ENCODE data around the gene ZNF213. TPM values are rescaled to one million over a fixed set of nuclear protein-coding genes. Genes with fewer than 3 reads are reported as not detected.

The ZNF213 gene
- total and polyA plus RNA-seq, 5 experiments from 2014 or later = 0.27 to 9.2 (median 2.5) TPM

DNA sequence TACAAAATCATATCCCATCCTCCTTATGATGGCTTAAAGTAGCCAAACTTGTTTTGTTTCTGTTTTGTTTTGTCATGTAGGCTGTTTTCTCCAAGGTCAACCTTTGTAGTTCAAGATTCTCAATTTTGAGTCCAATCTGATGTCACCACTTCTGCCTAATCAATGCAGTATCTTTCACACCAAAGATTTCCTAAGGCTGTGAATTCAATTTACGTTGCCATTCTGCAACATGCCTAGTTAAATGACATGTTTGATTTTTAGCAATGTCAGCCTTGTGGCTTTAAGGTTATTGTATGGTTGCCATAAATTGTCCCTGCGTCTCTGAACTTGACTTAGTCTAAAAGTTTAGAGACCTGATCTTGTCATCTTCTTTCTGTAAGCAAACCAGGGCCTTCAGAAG is 20.4 kb downstream of the ZNF213 start:
- ATAC-seq (no peak), DNase-seq (no peak)
- peak overlapping the region in 1 of 10 donors; percentile 9 for H3K4me3 Mint-ChIP-seq
- peaks cover 32 to 47% (median 45%) of the 10 kb centered on the region in 4 donors for H3K4me1 Mint-ChIP-seq
- peak overlapping the region in 5 of 10 donors; percentile 19 to 60 (median 49) for H3K27ac Mint-ChIP-seq
- peaks cover 0 to 41% (median 16%) of the 10 kb centered on the region in 9 donors for H3K9me3 Mint-ChIP-seq
- H3K27me3 Mint-ChIP-seq = peaks cover 0 to 9% (median 0%) of the 10 kb centered on the region in 5 donors
- H3K36me3 Mint-ChIP-seq = peaks cover 1 to 12% (median 4%) of the 10 kb centered on the region in 3 donors
- POLR2A ChIA-PET = no interaction called here

DNA sequence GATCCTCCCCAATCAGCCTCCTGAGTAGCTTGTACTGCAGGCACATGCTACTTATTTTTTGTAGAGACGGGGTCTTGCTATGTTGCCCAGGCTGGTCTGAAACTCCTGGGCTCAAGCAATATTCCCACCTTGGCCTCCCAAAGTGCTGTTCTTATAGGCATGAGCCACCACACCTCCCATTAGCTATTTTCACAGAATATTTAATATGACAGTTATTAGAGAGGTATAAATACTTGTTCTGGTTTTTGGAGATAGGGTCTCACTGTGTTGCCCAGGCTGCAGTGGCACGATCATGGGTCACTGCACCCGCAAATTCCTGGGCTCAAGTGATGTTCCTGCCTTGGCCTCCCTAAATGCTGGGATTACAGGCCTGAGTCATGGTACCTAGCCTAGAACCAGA is 21.1 kb downstream of the ZNF213 start:
- ATAC-seq = no peak
- Mint-ChIP-seq H3K9me3 (peaks cover 0 to 41% (median 16%) of the 10 kb centered on the region in 9 donors), H3K36me3 (peaks cover 1 to 12% (median 4%) of the 10 kb centered on the region in 3 donors), H3K27ac (peak overlapping the region in 3 of 10 donors; percentile 16 to 71 (median 28)), H3K4me1 (peaks cover 27 to 42% (median 39%) of the 10 kb centered on the region in 4 donors), H3K27me3 (peaks cover 0 to 9% (median 0%) of the 10 kb centered on the region in 5 donors), H3K4me3 (peak overlapping the region in 2 of 10 donors; percentile 18 to 48)
- POLR2A ChIA-PET = interaction anchor here (0.8 kb wide), 1 partner anchor 301 kb away, joined by 3 read pairs; no protein-coding TSS in a partner anchor
- no peak for DNase-seq

DNA sequence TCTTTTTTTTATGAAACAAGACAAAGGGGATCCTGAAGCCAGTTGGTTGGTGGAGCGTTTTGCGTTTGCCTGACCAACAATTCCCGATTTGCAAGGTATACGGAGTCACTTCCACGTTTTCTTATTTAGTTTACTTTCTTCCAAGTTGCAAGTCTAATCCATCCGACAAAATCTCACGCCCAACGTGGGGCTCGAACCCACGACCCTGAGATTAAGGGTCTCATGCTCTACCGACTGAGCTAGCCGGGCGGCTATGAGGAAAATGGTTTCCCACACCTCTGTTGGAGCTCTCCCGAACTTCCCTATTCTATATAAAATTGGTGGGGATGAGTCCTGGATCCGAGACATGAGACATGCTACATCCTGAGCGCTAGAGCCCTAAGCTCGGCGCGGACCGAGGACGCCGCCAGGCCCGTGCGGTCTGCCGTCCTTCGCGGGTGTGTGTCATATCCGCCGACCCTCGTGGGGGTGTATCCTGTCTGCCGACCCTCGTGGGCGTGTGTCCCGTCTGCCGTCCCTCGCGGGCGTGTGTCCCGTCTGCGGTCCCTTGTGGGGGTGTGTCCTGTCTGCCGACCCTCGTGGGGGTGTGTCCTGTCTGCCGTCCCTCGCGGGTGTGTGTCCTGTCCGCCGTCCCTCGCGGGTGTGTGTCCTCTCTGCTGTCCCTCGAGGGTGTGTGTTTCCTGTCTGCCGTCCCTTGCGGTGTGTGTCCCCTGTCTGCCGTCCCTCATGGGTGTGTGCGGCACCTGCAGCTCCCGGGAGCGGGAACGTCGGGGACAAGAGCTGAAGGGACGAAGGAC is 22.6 kb downstream of the ZNF213 start:
- Mint-ChIP-seq H3K4me1 (peaks cover 22 to 35% (median 33%) of the 10 kb centered on the region in 4 donors), H3K27ac (peak overlapping the region; percentile 90 to 100 (median 94)), H3K36me3 (peaks cover 1 to 12% (median 4%) of the 10 kb centered on the region in 3 donors), H3K9me3 (peaks cover 0 to 41% (median 15%) of the 10 kb centered on the region in 9 donors), H3K27me3 (peaks cover 0 to 6% (median 0%) of the 10 kb centered on the region in 5 donors), H3K4me3 (peak overlapping the region; percentile 86 to 98 (median 90))
- POLR2A ChIA-PET = interaction anchor here (0.6 to 6.4 kb wide), 26 partner anchors 7 to 343 kb away, joined by 3 to 81 read pairs (median 6); partner anchors contain the start of genes CLUAP1, IL32, OR1F1 and THOC6
- ATAC-seq = peak in 1 of 2 donors; percentile 22
- DNase-seq = peak in 7 of 10 donors; percentile 39 to 83 (median 51)

DNA sequence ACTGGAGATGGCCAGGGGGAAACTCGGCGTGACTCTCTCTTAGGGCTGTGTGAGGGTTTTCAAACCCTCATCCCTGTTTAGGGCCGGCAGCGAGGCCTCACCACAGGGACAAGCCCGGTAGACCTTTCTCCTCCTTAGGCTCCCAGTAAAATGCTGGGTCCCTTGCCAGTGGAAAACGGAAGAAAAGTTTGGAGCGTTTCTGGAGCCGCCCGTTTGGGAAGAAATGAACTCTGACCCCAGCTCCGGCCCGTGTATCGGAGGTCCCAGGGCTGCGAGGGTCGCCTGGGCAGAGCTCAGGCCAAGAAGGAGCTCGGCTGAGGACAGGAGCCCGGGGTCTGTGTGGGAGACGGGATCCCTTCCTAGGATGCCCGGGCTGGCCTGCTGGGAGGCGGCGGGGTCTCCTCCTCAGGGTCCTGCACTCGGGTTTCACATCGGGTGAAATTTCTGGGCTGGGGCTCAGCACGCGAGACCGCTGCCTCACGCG is 23.2 kb downstream of the ZNF213 start:
- POLR2A ChIA-PET = interaction anchor here (0.7 to 6.4 kb wide), 33 partner anchors 8 to 343 kb away, joined by 3 to 81 read pairs (median 5); partner anchors contain the start of genes CLUAP1, IL32, MMP25 and OR1F1
- ATAC-seq = peak in 1 of 2 donors; percentile 5
- peak in 1 of 10 donors; percentile 59 for DNase-seq
- Mint-ChIP-seq H3K36me3 (peaks cover 1 to 12% (median 3%) of the 10 kb centered on the region in 3 donors), H3K27me3 (peaks cover 0 to 2% (median 0%) of the 10 kb centered on the region in 5 donors), H3K4me3 (peak overlapping the region; percentile 86 to 98 (median 90)), H3K27ac (peak overlapping the region; percentile 90 to 100 (median 94)), H3K4me1 (peaks cover 17 to 31% (median 27%) of the 10 kb centered on the region in 4 donors), H3K9me3 (peaks cover 0 to 37% (median 9%) of the 10 kb centered on the region in 9 donors)

DNA sequence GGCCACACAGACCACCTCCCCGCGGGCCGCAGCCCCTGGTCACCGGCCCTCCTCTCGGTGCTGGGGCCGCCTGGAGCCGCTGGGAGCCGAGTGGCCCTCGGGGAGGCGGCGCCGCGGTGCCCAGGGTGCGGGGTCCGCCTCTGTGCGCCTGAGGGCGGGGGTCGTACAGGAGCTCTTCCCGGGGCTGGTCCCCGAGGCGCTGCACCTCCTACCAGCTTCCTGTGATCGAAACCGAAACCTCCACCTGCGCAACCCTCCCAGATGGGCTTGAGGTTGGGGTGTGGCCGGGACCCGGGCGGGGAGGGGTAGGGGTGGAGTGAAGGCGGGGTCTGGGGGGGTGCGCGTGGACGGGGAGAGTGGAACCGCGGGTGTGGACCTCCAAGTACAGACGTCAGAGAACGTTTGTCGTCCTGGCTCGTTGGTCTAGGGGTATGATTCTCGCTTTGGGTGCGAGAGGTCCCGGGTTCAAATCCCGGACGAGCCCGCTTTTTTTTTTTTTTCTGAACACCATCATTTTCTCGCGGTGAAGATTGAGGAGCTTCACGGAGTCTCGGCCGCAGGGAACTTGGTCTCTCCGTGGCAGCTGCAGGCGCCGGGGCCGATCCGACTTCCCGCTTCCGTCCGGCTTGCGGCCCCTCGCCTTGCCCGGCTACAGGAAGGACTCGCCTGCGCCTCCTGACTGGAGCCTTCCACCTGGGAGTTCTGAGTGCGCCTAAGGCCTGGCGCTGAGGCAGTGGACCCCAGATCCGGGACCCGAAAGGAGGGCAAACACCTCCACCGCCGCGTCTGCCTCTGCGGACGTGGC is 23.9 kb downstream of the ZNF213 start:
- peaks cover 17 to 33% (median 27%) of the 10 kb centered on the region in 4 donors for H3K4me1 Mint-ChIP-seq
- DNase-seq = peak; percentile 91 to 98 (median 94)

DNA sequence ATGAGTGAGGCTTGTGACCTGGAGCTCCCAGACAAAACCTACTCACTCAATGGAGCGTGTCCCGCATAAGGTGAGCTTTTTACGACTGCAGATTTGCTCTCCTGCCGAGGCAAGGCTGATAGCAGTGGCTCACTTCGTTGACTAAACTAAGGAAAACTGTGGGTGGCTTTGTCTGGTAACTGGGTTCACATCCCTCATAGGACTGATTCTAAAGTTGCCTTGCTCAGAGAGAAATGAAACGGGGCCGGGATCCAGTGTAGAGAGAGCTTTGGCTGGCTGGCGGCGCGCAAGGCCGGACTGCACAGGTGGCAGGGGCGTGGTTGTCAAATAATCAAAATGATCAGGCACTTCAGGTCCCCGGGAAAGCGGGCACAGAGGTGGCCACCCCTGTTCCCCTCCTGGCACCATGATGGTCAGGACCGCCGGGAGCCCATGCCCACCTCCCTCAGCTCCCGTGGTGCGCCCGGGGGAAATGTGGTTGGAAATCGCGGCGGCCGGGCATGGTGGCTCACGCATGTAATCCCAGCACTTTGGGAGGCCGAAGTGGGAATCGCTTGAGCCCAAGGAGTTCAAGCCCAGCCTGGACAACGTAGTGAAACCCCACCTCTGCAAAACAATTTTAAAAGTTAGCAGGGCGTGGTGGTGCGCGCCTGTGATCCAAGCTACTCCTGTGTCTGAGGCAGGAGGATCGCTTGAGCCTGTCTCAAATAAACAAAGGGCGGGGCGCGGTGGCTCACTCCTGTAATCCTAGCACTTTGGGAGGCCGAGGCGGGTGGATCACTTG is 26.6 kb downstream of the ZNF213 start:
- peaks cover 0 to 4% (median 3%) of the 10 kb centered on the region in 3 donors for H3K36me3 Mint-ChIP-seq

More for the DNA sequence above, 23.9 kb downstream of the ZNF213 start:
- Mint-ChIP-seq H3K9me3 (peaks cover 0 to 31% (median 9%) of the 10 kb centered on the region in 9 donors), H3K27ac (peak overlapping the region; percentile 86 to 100 (median 94)), H3K27me3 (peaks cover 0 to 2% (median 0%) of the 10 kb centered on the region in 5 donors), H3K36me3 (peaks cover 1 to 12% (median 3%) of the 10 kb centered on the region in 3 donors), H3K4me3 (peak overlapping the region; percentile 86 to 98 (median 90))
- ATAC-seq = peak; percentile 83 to 91
- POLR2A ChIA-PET = interaction anchor here (0.5 to 6.4 kb wide), 37 partner anchors 8 to 1095 kb away, joined by 3 to 81 read pairs (median 5); partner anchors contain the start of genes CLUAP1, IL32, MMP25 and THOC6

DNA sequence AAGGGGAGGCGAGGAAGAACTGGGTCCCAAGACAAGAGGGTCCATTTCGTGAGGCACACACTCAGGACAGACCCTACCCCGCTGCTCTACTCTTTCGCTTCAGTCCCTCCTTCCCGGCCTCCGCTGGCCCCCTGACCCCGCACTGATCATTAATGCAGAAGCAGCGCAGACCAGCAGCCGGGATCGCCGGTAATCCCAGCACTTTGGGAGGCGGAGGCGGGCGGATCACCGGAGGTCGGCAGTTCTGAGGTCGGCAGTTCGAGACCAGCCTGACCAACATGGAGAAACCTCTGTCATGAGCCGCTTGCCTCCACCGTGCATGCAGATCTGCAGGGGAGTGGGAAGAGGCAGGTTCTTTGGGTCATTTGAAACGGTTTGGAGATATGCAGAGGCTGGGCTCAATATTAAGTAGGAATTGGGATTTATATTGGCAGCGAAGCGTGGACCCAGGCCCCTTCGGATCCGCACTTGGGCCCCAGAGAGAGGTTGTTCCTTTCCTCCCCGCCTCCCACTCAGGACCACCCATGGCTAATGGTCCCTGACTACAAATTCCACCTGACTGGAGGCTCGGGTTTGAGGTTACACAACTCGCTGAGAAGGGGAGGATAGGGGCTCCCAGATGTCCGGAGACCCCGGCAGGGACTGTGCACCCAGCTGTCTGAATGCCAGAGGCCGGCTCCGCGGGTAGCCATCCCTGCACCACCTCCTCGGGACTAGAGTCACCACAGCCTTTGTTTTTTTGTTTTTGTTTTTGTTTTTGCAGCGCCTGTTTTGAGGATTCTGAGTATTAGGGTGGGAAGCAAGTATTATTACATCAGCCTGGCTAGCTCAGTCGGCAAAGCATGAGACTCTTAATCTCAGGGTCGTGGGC is 29.5 kb downstream of the ZNF213 start:
- POLR2A ChIA-PET = interaction anchor here (1.2 to 2.3 kb wide), 2 partner anchors 14 to 30 kb away, joined by 6 to 10 read pairs; partner anchors contain the start of gene ZNF213
- peak overlapping the region in 3 of 10 donors; percentile 18 to 75 (median 33) for H3K27ac Mint-ChIP-seq
- H3K27me3 Mint-ChIP-seq = peaks cover 0 to 2% (median 0%) of the 10 kb centered on the region in 5 donors
- ATAC-seq (no peak), DNase-seq (peak in 1 of 10 donors; percentile 41)
- H3K4me3 Mint-ChIP-seq = no peak overlapping the region
- peaks cover 0 to 2% (median 0%) of the 10 kb centered on the region in 3 donors for H3K36me3 Mint-ChIP-seq
- H3K4me1 Mint-ChIP-seq = peaks cover 9 to 22% (median 17%) of the 10 kb centered on the region in 4 donors
- no peaks in the 10 kb centered on the region for H3K9me3 Mint-ChIP-seq

More for the DNA sequence above, 26.6 kb downstream of the ZNF213 start:
- Mint-ChIP-seq H3K4me1 (peaks cover 22 to 39% (median 36%) of the 10 kb centered on the region in 4 donors), H3K27ac (peak overlapping the region in 3 of 10 donors; percentile 35 to 72 (median 59)), H3K4me3 (peak overlapping the region in 5 of 10 donors; percentile 25 to 82 (median 42)), H3K27me3 (peaks cover 0 to 2% (median 0%) of the 10 kb centered on the region in 5 donors), H3K9me3 (peaks cover 0 to 11% (median 0%) of the 10 kb centered on the region in 9 donors)
- peak in 1 of 10 donors; percentile 57 for DNase-seq
- POLR2A ChIA-PET = interaction anchor here (0.6 to 6.4 kb wide), 10 partner anchors 9 to 276 kb away, joined by 3 to 81 read pairs (median 4); partner anchors contain the start of genes ZNF213 and ZSCAN10
- no peak for ATAC-seq

DNA sequence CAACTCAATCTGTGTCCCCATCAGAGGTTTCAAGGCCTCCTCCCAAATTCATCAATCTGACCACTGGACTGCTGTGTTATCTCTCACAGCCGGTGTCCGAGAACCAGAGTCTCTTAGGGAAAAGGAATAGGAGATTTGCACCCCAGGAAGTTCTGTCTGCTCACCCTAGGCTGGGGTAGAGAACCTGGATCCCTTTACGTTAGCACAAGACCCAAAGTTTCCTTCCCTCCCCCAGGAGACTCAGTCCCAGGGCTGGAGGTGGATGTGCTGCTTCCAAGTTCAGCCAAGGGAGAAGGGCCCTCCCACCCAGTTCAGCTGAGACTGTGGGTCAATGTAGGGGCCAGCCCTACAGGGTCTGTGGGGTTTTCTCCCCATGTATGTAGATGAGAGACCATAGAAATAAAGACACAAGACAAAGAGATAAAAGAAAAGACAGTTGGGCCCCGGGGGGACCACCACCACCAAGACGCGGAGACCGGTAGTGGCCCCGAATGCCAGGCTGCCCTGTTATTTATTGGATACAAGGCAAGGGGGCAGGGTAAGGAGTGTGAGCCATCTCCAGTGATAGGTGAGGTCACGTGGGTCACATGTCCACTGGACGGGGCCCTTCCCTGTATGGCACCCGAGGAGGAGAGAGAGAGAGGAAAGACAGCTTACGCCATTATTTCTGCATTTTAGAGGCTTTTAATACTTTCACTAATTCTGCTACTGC is 30.4 kb downstream of the ZNF213 start:
- Mint-ChIP-seq H3K9me3 (no peaks in the 10 kb centered on the region), H3K4me3 (peak overlapping the region; percentile 7 to 76 (median 61)), H3K27ac (peak overlapping the region; percentile 29 to 90 (median 77)), H3K27me3 (peaks cover 0 to 2% (median 0%) of the 10 kb centered on the region in 5 donors), H3K4me1 (peaks cover 7 to 14% (median 10%) of the 10 kb centered on the region in 4 donors), H3K36me3 (no peaks in the 10 kb centered on the region)
- DNase-seq = peak in 1 of 10 donors; percentile 54
- ATAC-seq = no peak
- POLR2A ChIA-PET = interaction anchor here (1.0 to 2.3 kb wide), 5 partner anchors 31 to 107 kb away, joined by 3 to 10 read pairs (median 4); partner anchors contain the start of genes ZNF200 and ZNF213

DNA sequence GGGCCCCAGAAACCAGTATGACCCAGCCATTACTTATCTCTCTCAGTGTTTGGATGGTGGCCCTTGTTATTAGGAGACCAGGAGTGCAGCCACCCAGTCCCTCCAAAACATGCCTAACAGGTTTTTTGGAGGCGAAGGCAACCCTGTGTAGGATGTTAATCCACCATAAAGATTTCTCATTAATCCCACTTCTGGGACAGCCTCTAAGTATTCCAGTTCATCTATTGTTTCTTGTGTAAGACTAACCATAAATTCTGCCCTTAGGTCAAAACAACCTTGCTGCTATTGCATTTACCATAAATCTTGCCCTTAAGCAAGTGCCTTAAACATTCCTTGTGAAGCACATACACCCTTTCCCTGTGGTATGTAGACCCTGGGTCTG is 31.7 kb downstream of the ZNF213 start:
- peaks cover 12 to 22% (median 19%) of the 10 kb centered on the region in 4 donors for H3K4me1 Mint-ChIP-seq
- H3K27me3 Mint-ChIP-seq = peaks cover 0 to 9% (median 7%) of the 10 kb centered on the region in 5 donors
- DNase-seq = no peak
- H3K9me3 Mint-ChIP-seq = no peaks in the 10 kb centered on the region
- POLR2A ChIA-PET = interaction anchor here (0.6 to 2.3 kb wide), 8 partner anchors 32 to 108 kb away, joined by 3 to 10 read pairs (median 4); partner anchors contain the start of genes ZNF200 and ZNF213
- H3K4me3 Mint-ChIP-seq = no peak overlapping the region
- ATAC-seq = no peak
- no peaks in the 10 kb centered on the region for H3K36me3 Mint-ChIP-seq
- peak overlapping the region in 3 of 10 donors; percentile 27 to 84 (median 34) for H3K27ac Mint-ChIP-seq

Measured in naive thymus-derived CD8-positive, alpha-beta T cell (primary cell).